GM12873 (cell line): ENCODE measurements around the gene SYP.
A peak's percentile ranks its signal among the peaks of the same experiment; 100 is the strongest.

Source experiments
- TF ChIP-seq, protein P1 (sequence below): IDR thresholded peaks from 2 replicates; pipeline ENCODE4 v1.5.1; 2012; ENCODE audit warnings: low read depth, mild to moderate bottlenecking, moderate library complexity, low read length, control low read depth; ENCODE audit not compliant: insufficient read depth; ENCODE audit errors: missing control alignments

The SYP gene

DNA sequence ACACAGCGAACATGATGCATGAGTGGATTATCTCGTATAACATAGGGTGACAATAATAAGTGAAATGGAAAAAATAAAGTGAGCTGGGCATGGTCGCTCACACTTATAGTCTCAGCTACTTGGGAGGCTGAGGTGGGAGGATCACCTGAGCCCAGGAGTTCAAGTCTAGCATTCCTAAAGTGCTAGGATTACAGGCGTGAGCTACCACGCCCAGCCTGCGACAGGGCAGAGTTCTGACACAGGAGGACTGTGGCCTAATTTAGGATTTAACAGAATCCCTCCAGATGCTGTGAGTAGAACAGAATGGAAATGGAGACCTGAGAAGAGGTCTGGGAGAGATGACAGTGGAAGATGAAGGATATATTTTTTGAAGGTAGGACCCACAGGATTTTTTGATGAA lies 10.4 kb downstream of the SYP start:
- TF ChIP-seq, protein P1, sequence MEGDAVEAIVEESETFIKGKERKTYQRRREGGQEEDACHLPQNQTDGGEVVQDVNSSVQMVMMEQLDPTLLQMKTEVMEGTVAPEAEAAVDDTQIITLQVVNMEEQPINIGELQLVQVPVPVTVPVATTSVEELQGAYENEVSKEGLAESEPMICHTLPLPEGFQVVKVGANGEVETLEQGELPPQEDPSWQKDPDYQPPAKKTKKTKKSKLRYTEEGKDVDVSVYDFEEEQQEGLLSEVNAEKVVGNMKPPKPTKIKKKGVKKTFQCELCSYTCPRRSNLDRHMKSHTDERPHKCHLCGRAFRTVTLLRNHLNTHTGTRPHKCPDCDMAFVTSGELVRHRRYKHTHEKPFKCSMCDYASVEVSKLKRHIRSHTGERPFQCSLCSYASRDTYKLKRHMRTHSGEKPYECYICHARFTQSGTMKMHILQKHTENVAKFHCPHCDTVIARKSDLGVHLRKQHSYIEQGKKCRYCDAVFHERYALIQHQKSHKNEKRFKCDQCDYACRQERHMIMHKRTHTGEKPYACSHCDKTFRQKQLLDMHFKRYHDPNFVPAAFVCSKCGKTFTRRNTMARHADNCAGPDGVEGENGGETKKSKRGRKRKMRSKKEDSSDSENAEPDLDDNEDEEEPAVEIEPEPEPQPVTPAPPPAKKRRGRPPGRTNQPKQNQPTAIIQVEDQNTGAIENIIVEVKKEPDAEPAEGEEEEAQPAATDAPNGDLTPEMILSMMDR: no peak

DNA sequence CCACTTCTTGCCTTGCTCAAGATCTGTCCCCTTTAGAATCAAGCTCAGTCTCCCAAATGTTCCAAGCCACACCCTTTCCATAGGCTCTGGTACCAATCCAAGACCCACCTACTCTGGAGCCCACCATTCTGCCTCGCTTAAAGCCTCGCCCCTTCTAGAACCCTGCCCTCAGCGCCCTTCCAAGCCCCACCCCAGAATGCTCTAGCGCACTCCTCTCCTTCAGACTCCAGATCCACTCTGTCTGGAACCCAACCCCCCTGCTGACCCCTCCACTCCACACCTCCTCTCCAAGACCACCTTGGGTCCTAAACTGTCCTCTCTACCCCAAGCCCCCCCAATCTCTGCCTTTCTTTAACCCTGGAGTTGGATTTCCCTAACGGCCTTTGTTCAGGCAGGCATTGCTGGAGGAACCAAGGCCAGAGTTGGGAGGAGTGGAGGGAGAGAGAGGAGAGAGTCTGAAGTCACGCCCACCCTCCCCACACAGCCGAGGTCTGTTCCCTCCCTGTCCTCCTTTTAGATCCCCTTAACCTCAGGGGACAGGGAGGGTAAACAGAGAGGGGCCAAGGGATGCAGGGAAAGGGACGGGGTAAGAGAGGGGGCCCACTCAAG lies 11.4 kb downstream of the SYP start:
- TF ChIP-seq, protein P1: no peak

DNA sequence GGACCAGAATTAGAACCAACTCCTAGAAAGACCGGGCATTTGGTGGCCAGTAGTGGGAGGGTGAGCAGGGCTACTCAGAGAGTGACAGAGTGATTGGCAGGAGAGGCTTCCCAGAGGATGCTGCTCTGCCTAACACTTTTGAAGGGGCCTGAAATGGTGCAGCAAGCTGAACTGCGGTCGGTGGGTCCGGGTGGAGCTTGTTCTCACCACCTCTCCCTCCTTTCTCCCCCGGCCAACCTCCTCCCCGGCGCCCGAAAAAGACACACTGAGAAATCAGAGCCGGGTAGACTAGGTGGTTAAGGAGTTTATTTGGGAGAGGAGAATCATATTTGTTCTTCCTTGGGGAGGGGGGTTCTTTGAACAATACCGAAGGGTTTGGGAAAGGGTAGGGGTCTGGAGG lies 12.5 kb downstream of the SYP start:
- TF ChIP-seq, protein P1: no peak

DNA sequence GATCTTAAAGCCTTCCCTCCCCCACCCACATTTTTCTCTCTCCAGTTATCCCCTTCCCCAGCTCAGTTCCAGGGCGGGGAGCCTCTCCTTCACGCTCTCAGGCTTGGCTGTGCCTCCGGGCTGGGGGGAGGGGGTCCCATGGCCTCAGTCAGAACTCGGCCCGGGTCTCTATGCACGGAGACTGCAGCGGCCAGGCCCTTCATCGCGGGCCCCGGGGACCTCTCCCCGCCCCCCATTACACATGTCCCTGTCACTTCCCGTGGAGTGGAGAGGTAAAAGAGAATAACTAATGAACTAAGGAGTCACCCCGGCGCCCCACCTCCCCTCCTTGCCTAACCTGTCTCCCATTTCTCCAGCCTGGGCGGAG lies 13.0 kb downstream of the SYP start:
- TF ChIP-seq, protein P1: no peak

DNA sequence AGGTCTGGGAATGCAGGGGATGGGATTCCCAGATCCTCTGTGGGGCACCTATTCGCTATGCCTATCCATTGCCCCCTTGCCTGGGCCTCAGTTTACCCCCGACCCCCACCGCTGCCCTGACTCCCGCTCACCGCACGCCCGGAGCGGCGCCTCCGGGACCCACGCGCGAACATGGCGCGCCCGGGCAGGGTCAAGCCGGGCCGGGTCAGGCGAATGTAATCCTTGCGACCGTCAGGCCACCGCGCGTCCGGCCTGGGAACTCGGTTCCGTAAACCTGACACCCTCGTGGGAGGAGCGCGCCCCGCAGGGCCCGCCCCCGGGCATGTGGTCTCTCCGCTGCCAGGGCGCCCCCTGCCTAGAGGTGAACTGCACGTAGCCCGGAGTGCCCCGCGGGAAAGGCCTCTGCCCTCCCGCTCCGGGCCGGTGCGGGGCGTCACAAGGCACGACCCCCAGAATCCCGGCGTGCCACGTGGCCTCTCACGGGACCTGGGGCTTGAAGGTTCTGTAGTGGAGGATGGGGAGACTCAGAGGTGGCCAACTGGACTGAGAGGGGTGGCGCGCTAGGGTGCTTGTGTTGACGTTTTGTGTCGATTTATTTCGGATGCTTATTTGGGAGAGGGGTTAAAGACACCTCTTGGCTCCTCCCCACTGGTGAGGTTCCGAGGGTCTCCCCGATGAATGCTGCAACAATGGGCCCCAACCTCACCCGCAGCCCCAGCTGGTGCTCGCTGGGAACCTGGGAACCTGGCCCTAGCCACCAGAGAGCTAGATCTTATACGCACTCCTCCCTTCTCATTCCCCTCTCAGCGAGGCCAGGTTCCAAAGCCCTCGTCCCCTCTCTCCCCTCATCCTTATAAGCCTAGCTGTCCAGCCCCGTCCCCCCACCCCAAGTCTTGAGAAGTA lies 13.6 kb downstream of the SYP start, which contains the start of gene PRICKLE3:
PRICKLE3 (minus strand) TSS at position 249 of the 903 bp plus-strand sequence; CDS start at position 173, 76 bp downstream.
- TF ChIP-seq, protein P1: peak; percentile 41

DNA sequence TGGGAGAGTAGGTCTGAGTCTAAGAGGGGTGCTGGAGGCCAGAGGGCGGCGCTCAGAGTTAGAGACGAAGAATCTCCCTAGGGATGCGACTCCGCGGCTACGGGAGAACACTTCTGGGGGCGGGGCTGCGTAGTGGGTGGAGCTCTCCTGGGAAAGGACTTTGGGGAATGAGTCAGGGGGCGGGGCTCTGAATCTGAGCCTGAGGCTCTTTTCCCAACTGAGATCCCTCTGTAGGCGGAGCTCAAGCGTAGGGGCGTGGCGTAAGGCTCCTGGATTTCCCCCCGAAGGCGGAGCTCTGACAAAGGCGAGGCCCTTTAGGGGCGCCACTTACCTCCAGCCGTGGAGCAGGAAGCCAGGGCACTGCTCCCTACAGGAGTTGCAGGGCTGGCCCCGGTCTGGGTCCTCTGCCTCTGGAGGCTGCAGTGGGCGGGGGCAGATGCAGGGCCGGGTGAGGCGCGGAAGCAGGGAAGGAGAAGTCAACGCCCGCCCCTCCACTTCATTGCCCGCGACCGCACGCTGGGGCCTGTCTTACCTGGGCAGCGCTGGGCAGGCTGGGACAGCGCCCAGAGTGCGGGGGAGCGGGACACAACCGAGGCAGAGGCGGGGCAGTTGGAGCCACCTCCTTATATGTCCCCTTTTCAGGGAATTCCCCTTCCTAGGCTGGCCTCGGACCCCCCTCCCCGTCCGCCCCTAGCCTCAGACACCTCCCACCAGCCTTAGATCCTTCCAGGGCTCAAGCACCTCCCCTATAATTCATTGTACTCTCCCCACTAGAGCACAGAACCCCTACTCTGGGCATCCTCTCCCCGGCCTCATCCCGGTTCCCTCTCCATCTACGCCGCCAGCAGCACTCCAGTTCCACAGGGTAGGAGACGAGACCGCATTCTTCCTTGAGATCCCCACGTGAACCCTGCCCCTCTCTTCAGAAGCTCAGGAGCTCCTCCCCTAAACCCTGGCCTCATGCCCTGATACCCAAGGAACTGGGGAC lies 15.4 kb downstream of the SYP start:
- TF ChIP-seq, protein P1: no peak
